Endothelial cell of umbilical vein (primary cell): ENCODE measurements around the gene PCDHB9. TPM values are rescaled to one million over a fixed set of nuclear protein-coding genes. Genes with fewer than 3 reads are reported as not detected.

ENCODE experiments used
- BruUV-seq: library from RNA; stranded (reverse); fragments of 400-500 nt; replicated peaks from 2 replicates; lab custom pipeline; 2021; lab: Mats Ljungman, UMichigan
- CTCF ChIA-PET: fragments of 300-600, 350-600 bp; sonication (Branson Sonifier 250); formaldehyde crosslinking; loops from one replicate; lab custom pipeline; 2021; ENCODE audit warnings: antibody characterized with exemption, inconsistent platforms; lab: Charles Lee
- POLR2A ChIA-PET: fragments of 300-600, 350-600 bp; sonication (Branson Sonifier 250); formaldehyde crosslinking; loops from one replicate; lab custom pipeline; 2021; ENCODE audit warnings: antibody characterized with exemption, inconsistent platforms; lab: Charles Lee
- DNase-seq: peaks from one replicate; pipeline ENCODE4 v3.0.0-alpha.2; 2011; ENCODE audit warnings: low read depth, low spot score
- FAIRE-seq: peaks from 2 replicates; lab custom pipeline; 2011; peaks lifted over from hg19 to GRCh38; lab: Jason Lieb, UNC
- H2AFZ ChIP-seq: 2 replicates; pipeline ENCODE4 v1.6.0; 2012; ENCODE audit warnings: low read depth, low read length, control low read depth, inconsistent platforms
- H3K27ac ChIP-seq: 2 replicates; pipeline ENCODE4 v1.5.1; 2011; ENCODE audit warnings: low read depth, mild to moderate bottlenecking, control low read depth, low read length, moderate library complexity; ENCODE audit not compliant: insufficient read depth
- H3K27me3 ChIP-seq, 2 experiments: 2 replicates each; pipeline versions ENCODE4 v1.6.0 to v1.6.1; 2011; ENCODE audit warnings: low read length in 2 of 2, mixed read lengths in 1 of 2; ENCODE audit not compliant: control insufficient read depth in 2 of 2, insufficient read depth in 2 of 2
- H3K36me3 ChIP-seq, 2 experiments: 2 replicates in 1 of 2; 3 replicates in 1 of 2; pipeline ENCODE4 v1.5.1; 2011; ENCODE audit warnings: low read length in 2 of 2, mild to moderate bottlenecking in 1 of 2, moderate library complexity in 1 of 2; ENCODE audit not compliant: control insufficient read depth in 2 of 2, insufficient read depth in 2 of 2; ENCODE audit errors: extremely low read depth in 1 of 2
- H3K4me1 ChIP-seq: 3 replicates; pipeline ENCODE4 v1.5.1; 2011; ENCODE audit warnings: mild to moderate bottlenecking, low read length; ENCODE audit not compliant: control insufficient read depth, insufficient read depth; ENCODE audit errors: extremely low read depth
- H3K4me2 ChIP-seq: 2 replicates; pipeline ENCODE4 v1.6.1; 2011; ENCODE audit warnings: low read length, control low read depth, mixed read lengths; ENCODE audit not compliant: insufficient read depth
- H3K4me3 ChIP-seq, 3 experiments: fragments of 200-600 bp in 1 of 3; sonication (generic), shearing (Covaris generic) in 1 of 3; replicated peaks in 1 of 3; 2 replicates each; pipeline ENCODE4 v1.5.1; 2011 to 2016; ENCODE audit warnings: control low read depth in 3 of 3, low read length in 3 of 3, mild to moderate bottlenecking in 2 of 3, inconsistent platforms in 1 of 3, low read depth in 1 of 3, moderate library complexity in 1 of 3; ENCODE audit not compliant: insufficient read depth in 1 of 3
- H3K79me2 ChIP-seq: 2 replicates; pipeline ENCODE4 v1.6.0; 2012; ENCODE audit warnings: low read length, inconsistent platforms; ENCODE audit not compliant: control insufficient read depth, insufficient read depth
- H3K9ac ChIP-seq: replicated peaks from 2 replicates; pipeline ENCODE3; 2011; ENCODE audit warnings: low read length, control low read depth; ENCODE audit not compliant: insufficient read depth; ENCODE audit errors: extremely low read depth
- H3K9me1 ChIP-seq: replicated peaks from 3 replicates; pipeline ENCODE4 v1.6.0; 2011; ENCODE audit warnings: mild to moderate bottlenecking, low read length; ENCODE audit not compliant: control insufficient read depth, insufficient read depth; ENCODE audit errors: extremely low read depth
- H3K9me3 ChIP-seq: replicated peaks from 2 replicates; pipeline ENCODE4 v1.5.1; 2012; ENCODE audit warnings: low read length, inconsistent platforms; ENCODE audit not compliant: control insufficient read depth, insufficient read depth
- H4K20me1 ChIP-seq: replicated peaks from 2 replicates; pipeline ENCODE3; 2011; ENCODE audit warnings: mild to moderate bottlenecking, low read length; ENCODE audit not compliant: control insufficient read depth, insufficient read depth; ENCODE audit errors: extremely low read depth
- FOS ChIP-seq: IDR thresholded peaks from 2 replicates; pipeline ENCODE4 v1.6.1; 2011; ENCODE audit warnings: mild to moderate bottlenecking, low read length, moderate library complexity, borderline replicate concordance; ENCODE audit not compliant: insufficient read depth
- POLR2A ChIP-seq: IDR thresholded peaks from 2 replicates; pipeline ENCODE4 v1.6.1; 2012; ENCODE audit warnings: low read depth, mild to moderate bottlenecking, control low read depth, low read length
- POLR2AphosphoS5 ChIP-seq: IDR thresholded peaks from 2 replicates; pipeline ENCODE4 v1.6.1; 2012; ENCODE audit warnings: low read depth, mild to moderate bottlenecking, control low read depth, low read length, moderate library complexity; ENCODE audit not compliant: insufficient read depth
- dilution Hi-C: fragments of 300-500 bp; cut with MboI; formaldehyde crosslinking; loops from one replicate; pipeline ENCODE4 v1.15.0; 2019; ENCODE audit warnings: low sequenced_read_pairs; ENCODE audit not compliant: extremely low pct_ligation_motif_present
- intact Hi-C: fragments of 100-400 bp; cut with micrococcal nuclease; formaldehyde crosslinking; loops from one replicate; pipeline ENCODE4 v1.10.0; 2022
- polyA plus RNA-seq, 4 experiments: library from polyadenylated mRNA; depleted of rRNA in 3 of 4; stranded (reverse) in 3 of 4; unstranded in 1 of 4; fragments of >200 nt; gene quantifications; 2 replicates each; pipeline versions ENCODE4 v1.2.1 to v1.2.3, GENCODE V29; 2011 to 2012; ENCODE audit warnings: missing spikeins in 1 of 4
- total RNA-seq: library from RNA; stranded (reverse); gene quantifications from 2 replicates; pipeline ENCODE4 v1.2.3, GENCODE V29; 2021
- TF ChIP-seq, protein P1 (sequence below), 2 donors: IDR thresholded peaks; 1 replicate in 1 of 2; 2 replicates in 1 of 2; pipeline ENCODE4 v1.5.1; 2011; ENCODE audit warnings: low read length in 2 of 2, mild to moderate bottlenecking in 2 of 2, moderate library complexity in 2 of 2, control low read depth in 1 of 2, inconsistent platforms in 1 of 2, low read depth in 1 of 2; ENCODE audit not compliant: insufficient read depth in 1 of 2; ENCODE audit errors: extremely low read depth in 1 of 2
- TF ChIP-seq, protein P2 (sequence below): IDR thresholded peaks from 2 replicates; pipeline ENCODE4 v1.6.1; 2011; ENCODE audit not compliant: insufficient read depth, insufficient read length

PCDHB9 gene
- total and polyA plus RNA-seq, 2 donors (not counting 3 experiments of a cell fraction or from before 2014, with no cell fraction given) = 0.14 to 0.20 TPM

GRCh38 chr5:141149812-141150211 lies 37.1 kb upstream of the PCDHB9 start, which contains the start of gene PCDHB6:
TSS of gene PCDHB6 (plus strand) at chr5:141150057. CDS start at chr5:141150258, 201 bp downstream.
- TF ChIP-seq POLR2AphosphoS5 (no peak), FOS (no peak)
- TF ChIP-seq, protein P1, sequence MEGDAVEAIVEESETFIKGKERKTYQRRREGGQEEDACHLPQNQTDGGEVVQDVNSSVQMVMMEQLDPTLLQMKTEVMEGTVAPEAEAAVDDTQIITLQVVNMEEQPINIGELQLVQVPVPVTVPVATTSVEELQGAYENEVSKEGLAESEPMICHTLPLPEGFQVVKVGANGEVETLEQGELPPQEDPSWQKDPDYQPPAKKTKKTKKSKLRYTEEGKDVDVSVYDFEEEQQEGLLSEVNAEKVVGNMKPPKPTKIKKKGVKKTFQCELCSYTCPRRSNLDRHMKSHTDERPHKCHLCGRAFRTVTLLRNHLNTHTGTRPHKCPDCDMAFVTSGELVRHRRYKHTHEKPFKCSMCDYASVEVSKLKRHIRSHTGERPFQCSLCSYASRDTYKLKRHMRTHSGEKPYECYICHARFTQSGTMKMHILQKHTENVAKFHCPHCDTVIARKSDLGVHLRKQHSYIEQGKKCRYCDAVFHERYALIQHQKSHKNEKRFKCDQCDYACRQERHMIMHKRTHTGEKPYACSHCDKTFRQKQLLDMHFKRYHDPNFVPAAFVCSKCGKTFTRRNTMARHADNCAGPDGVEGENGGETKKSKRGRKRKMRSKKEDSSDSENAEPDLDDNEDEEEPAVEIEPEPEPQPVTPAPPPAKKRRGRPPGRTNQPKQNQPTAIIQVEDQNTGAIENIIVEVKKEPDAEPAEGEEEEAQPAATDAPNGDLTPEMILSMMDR (IDR thresholded peaks at IDR 0.05; ENCODE audit: extremely low read depth in 1 of 2, insufficient read depth in 1 of 2, low read depth in 1 of 2, low read length in 2 of 2) = peak in 1 of 2 donors; percentile 9
- no peaks in the 10 kb centered on the region for H3K36me3 ChIP-seq
- H3K9ac ChIP-seq = no peak within 1 kb of the TSS
- ChIA-PET POLR2A (no interaction called here), CTCF (no interaction called here)
- FAIRE-seq = no peak
- no peak within 1 kb of the TSS for H3K4me3 ChIP-seq
- H3K4me2 ChIP-seq = no peak within 1 kb of the TSS
- no peak within 1 kb of the TSS for H3K27ac ChIP-seq
- H3K79me2 ChIP-seq = no peaks in the 10 kb centered on the region
- no peaks in the 10 kb centered on the region for H3K27me3 ChIP-seq
- intact Hi-C loops (no loop called here), dilution Hi-C loops (no loop called here)
- H3K4me1 ChIP-seq = no peaks in the 10 kb centered on the region
- no peaks in the 10 kb centered on the region for H3K9me1 ChIP-seq
- peak; percentile 3 for DNase-seq
- H3K9me3 ChIP-seq = no peaks in the 10 kb centered on the region
- no TSS peak for BruUV-seq
- H2AFZ ChIP-seq = no peak within 1 kb of the TSS
- H4K20me1 ChIP-seq = no peaks in the 10 kb centered on the region

GRCh38 chr5:141150224-141150992 lies 36.6 kb upstream of the PCDHB9 start:
- TF ChIP-seq, protein P2, sequence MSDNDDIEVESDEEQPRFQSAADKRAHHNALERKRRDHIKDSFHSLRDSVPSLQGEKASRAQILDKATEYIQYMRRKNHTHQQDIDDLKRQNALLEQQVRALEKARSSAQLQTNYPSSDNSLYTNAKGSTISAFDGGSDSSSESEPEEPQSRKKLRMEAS = no peak
- no peak for TF ChIP-seq POLR2A
- BruUV-seq = no TSS peak
- intact Hi-C loops = no loop called here
- dilution Hi-C loops = no loop called here
- no peaks in the 10 kb centered on the region for H3K79me2 ChIP-seq
- POLR2A ChIA-PET = no interaction called here
- H3K9ac ChIP-seq = no peak overlapping the region
- no peaks in the 10 kb centered on the region for H3K4me1 ChIP-seq
- CTCF ChIA-PET = no interaction called here
- H3K36me3 ChIP-seq = no peaks in the 10 kb centered on the region
- H3K4me2 ChIP-seq = no peak overlapping the region
- FAIRE-seq (no peak), DNase-seq (no peak)
- no peak overlapping the region for H2AFZ ChIP-seq
- H3K9me1 ChIP-seq = no peaks in the 10 kb centered on the region
- H3K27ac ChIP-seq = no peak overlapping the region
- H3K9me3 ChIP-seq = no peaks in the 10 kb centered on the region
- no peaks in the 10 kb centered on the region for H4K20me1 ChIP-seq
- no peaks in the 10 kb centered on the region for H3K27me3 ChIP-seq
- no peak overlapping the region for H3K4me3 ChIP-seq
